CD4-positive, alpha-beta T cell treated with Interleukin-10 for 1 hour (primary cell): ENCODE results near the gene NTNG1.

Source experiments
- DNase-seq: peaks from one replicate; pipeline ENCODE4 v3.0.0-alpha.2; 2020

NTNG1 gene

DNA sequence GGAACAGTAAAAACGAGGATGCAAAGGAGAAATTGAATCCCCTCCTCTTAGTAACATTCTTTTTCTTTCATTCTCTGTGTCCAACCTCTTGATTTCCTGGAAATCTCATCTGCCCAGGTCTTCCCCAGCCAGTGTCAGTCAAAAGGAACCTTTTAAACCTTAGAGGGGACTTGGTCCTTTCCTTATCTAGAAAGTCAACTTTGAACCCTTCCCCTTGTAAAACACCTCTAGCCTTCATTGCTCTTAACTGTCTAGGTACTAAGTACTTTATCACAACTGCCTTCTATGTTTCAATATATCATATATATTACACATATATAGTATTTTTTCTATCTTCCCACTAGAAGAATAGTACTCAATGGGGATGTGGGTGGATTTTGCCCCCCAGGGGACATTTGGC, 282.1 kb downstream of the NTNG1 start:
- DNase-seq, result no peak

GRCh38 chr1:107430540-107431228, 289.8 kb downstream of the NTNG1 start:
- peak; percentile 7 for DNase-seq

- no peak for DNase-seq
These were observed 291.3 kb downstream of the NTNG1 start for GRCh38 chr1:107432108-107432507.

- no peak for DNase-seq
These were observed 292.2 kb downstream of the NTNG1 start for GRCh38 chr1:107433068-107433467.

DNA sequence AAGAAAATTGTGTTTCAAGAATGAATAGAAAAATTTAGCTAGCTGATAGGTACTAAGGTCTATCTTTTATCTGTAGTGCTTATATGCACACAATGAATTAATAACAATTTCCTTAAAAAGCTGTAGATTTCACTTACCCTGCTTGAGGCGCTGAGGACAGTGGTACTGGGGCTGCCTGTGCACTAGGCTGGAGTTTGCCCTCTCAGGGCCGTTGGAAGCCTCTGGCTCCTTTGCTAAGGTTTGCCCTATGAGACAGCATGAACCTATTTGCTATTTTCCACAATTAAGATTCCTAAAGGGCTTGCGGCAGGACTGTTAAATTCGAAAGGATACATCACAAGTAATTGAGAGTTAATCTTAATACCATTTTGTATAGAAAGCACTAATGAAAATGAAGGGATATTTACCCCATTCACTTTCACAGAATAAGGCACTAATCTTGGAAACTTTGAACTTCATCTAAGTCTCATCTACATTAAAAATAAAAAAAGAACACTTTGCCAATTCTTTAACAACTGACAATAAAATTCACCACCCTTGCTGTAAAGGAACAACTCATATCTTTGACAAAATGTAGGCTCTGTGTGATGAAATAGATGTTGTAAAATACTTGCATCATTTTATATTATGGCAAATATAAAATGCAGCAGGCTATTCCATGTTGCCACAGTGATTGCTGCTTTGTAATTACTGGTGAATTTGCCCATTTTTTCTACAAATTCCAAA, 293.0 kb downstream of the NTNG1 start:
- DNase-seq, result no peak

DNA sequence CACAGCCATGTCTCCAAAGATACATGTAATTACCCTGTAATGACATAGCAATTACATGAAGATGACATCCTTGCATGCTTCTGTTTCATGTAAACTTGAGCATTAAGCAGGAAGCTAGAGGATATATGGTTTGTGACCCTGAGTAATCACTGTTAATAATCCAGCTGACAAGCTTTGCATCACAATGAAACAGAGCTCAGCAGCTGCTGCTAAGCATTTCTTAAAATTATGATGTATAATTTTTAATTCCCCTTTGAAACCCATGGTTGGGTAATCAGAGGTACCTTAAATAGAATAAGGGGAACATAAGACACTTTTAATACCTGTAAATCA, 293.5 kb downstream of the NTNG1 start:
- DNase-seq, result no peak

DNA sequence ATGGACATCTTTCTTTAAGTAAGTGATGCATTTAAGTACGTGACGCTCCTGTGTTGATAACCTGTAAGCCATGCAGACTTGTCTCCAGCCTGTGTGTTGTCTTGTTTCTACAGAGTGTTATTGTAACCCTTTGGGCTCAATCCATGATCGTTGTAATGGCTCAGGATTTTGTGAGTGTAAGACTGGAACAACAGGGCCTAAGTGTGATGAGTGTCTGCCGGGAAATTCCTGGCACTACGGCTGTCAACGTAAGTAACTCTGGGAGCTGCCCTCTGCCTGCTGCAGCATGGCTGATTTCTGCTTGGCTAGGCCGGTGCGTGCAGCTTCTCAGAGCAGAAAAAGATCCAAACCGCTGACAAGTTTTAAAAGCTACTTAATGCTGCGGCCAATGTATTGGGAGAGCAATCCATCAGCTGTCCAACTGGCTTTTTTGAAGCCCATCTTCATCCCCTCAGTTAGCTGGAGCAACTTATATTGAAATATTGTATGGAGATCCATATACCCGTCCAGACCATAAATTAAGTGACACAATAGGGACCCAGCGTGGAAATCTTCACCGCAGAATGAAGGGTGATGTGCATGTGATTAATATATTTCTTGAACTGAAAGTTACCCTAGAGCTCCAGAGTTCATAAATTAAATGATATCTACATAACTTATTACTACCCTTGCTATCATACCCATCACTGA, 295.9 kb downstream of the NTNG1 start:
- DNase-seq, result no peak

DNA sequence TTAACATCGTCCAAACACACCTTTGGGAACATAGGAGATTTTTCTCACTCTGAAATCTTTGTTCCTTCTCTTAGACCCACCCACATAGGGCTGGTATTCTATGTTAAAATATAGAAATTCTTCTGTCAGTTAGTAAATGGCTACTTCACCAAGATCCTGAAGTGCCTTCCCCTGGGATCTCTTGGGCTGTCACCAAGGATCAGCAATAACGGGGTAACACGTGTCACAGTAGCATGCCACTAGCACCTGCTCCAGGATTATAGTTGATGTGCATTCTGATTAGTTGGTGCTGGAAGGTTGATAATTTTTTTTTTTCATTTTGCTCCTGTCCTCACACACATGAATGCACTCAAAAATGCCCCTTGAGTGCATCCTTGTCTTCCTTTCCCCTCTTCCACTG, 298.7 kb downstream of the NTNG1 start:
- no peak for DNase-seq

GRCh38 chr1:107442551-107442950, 301.7 kb downstream of the NTNG1 start:
- DNase-seq, result no peak

DNA sequence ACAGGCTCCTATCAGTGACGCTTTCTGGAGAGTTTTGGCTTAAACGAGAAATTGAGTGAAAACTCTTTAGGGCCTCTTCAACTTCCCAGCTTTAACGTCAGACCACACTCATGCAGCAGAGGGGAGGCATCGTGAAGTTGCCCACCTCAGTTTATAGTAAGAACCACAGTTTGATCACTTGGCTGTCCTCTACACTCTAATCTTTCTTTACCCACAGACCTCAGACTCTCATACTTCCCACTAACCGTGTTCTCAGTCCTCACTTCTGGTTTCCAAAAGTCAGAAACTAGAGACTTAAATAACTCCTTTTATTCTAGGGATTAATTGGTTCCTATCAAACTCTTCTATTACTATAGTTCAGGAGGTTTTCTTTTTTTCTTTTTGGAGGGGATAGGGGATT, 302.2 kb downstream of the NTNG1 start:
- DNase-seq, result no peak

DNA sequence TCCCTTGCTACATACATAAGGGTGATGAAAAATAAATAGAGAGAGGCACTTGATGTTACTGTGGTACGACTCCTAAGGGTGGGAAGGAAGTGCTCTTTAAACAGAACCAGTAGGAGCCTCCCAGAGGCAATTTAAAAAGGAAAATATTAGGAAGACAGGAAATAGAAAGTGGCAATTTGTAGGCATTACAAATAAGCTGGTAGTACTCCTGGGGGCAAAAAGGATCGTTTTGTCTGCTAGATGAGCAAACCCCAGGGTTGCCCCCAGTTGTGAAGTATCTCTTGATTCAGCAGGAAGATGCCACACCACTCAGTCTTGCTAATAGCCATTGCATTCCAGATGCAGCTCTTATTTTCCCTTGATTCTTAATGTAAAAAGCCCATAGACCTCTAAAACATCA, 303.0 kb downstream of the NTNG1 start:
- no peak for DNase-seq

- no peak for DNase-seq
These were observed 303.5 kb downstream of the NTNG1 start for GRCh38 chr1:107444302-107444701.

DNA sequence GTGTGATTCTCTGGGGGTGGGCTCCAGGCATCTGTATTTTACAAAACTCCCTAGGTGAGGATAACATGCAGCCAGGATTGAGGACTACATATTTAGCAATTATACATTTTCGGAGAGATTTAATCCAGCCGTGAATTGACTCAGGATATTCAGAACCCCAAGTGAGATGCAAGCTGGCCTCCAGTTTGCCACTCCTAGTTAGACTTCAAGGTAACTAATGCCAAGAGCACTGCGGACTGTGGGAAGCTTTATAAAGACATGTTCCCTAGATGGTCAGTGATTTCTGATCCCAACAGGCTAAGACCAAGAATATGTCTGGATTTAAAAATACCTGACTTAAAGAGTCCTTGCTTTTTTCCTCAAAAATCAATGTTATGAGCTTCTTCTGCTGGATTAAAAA, 308.5 kb downstream of the NTNG1 start:
- DNase-seq, result no peak

- no peak for DNase-seq
These were observed 310.2 kb downstream of the NTNG1 start for GRCh38 chr1:107450899-107451664.

- no peak for DNase-seq
These were observed 310.9 kb downstream of the NTNG1 start for GRCh38 chr1:107451715-107452114.

GRCh38 chr1:107454791-107455190, 314.0 kb downstream of the NTNG1 start:
- no peak for DNase-seq

DNA sequence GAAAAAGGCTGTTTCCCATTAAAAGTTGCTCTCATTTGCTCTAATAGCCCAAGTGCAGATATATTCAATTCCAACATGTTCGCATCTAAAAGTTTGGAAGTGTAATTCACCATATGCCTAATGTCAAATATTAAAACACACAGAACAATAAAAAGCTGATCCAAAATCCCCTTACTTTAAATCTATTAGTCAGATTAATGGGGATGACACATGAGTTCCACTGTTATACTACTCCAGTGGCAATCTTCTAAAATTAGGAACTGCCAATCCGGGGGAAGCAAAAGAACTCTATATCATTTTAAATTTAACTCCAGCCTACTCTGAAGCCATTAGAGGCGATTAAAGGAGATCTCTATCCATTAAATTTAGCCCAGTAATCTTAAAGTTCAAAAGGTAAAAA, 317.1 kb downstream of the NTNG1 start:
- no peak for DNase-seq

DNA sequence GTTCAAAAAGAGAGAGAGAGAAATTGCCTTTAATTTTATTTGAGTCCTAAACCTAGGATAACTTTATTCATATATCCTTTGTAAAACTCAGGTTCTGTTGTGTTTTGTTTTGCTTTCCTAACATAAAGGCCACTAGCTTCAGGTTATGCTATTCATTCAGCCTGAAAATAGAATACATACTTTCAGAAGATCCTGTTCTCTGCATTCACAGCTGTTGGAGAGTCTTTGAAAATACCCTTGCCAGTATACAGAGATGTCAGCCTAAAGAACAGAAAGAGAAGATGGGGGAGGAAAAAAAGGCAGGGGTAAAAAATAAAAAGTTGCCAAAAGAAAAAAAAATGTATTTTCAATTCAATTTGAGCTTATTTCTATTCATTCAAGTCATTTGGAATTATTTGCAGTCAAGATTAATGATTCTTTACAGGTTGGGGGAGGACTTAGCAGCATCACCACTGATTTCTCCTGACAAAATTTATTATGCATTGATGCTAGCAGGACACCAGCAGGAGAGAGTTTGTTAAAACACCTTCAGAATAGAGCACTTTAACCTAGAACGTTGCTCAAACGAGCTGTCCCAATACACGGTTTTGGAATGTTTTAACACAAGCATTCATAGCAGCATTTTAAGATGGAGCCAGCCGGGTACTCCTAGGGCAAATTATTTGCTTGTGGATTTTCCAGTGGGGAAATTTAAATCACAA, 318.5 kb downstream of the NTNG1 start:
- no peak for DNase-seq

DNA sequence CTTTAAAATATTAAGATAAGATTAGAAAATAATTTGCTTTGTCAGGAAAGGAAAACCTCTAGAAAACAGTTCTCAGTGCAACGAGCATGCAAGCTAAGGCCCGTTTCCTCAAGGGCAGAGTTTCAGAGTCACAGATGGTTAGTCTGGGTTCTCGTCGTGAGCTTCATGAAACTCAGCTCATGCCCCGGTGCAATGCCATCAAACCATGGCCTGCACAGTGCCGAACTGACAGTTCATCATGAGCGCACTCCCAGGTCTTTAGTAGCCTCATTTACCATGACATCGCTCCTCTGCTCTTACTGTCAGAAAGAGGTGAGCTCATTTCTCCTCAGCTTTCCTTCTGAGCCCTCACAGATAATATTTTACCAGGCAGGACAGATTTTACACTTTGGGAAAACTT, 319.2 kb downstream of the NTNG1 start:
- DNase-seq, result no peak

DNA sequence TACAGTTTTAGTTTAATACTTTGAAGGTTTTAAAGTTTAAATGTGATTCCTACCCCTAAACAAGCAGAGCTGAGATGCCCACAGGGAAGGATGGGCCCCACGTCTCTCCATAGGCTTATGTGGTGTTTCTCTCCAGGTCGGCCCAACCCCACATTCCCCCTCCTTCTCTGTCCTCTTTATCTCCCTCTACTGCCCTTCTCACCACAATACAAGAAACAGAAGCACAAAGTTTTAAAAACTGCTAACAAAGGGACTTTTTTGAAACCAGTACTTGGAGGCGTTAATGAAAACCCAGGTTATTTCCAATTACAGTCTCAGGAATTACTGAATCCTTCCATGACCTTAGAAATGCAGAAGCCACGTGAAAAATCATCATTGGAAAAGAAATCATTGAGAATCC, 324.0 kb downstream of the NTNG1 start:
- no peak for DNase-seq

DNA sequence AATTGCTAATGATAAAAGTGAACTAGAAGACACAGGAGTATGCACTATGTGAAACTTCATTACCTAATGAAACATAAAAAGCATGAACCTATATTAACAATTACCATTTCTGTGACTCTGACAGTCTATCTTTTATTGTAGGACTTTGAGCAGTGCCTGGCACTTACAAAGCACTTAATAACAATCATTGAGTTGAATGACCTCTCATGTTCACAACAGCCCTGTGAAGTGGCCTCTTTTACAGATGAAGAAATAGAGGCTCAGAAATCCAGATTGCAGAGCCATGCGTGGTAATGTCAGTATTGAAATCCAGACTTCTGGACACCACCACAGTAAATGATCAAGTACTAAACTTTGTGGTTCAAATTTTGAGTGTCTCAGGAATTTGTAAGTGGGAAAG, 326.4 kb downstream of the NTNG1 start:
- DNase-seq, result no peak

- no peak for DNase-seq
These were observed 327.0 kb downstream of the NTNG1 start for GRCh38 chr1:107467811-107468210.

DNA sequence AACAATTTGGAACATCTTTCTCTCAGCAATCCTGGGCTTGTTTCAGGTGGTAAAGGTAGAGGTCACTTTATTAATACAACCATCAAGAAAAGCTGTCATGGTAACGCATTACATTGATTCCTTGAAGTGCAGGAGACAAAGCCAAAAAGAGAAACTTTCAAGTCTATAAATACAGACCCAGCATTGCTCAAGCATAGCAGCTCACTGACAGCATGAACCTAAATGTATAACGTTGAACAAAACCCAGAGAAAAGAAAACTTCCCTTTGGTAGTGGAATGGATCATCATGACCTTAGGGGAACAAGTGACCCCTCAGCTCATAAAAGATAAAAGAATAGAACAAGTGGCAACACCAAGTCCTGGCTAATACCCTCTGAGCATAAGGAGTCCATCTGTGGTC, 332.2 kb downstream of the NTNG1 start:
- DNase-seq, result no peak
